Mucosa of gallbladder (tissue), 1 donor: ENCODE measurements around the gene ZNF217. TPM values are rescaled to one million over a fixed set of nuclear protein-coding genes. Genes with fewer than 3 reads are reported as not detected.
A peak's percentile ranks its signal among the peaks of the same experiment; 100 is the strongest.
"Not testable (repeated sequence)": the region's sequence is repeated elsewhere in the genome, so short reads cannot be mapped to it uniquely, and the experiment has no call there.

Source experiments
- DNase-seq: peaks from one replicate; pipeline ENCODE4 v3.0.0-alpha.2; 2020; ENCODE audit warnings: low spot score
- total RNA-seq: library from RNA; stranded (reverse); gene quantifications from one replicate; pipeline ENCODE4 v1.2.1, GENCODE V29; 2021
- donor health status: DM: no; HTN: no; CAD: no.

Gene ZNF217
- total RNA-seq, 1 donor from 2014 or later = 45.4 TPM

GRCh38 chr20:53598140-53599043, 4.8 kb upstream of the ZNF217 start:
- no peak for DNase-seq

DNA sequence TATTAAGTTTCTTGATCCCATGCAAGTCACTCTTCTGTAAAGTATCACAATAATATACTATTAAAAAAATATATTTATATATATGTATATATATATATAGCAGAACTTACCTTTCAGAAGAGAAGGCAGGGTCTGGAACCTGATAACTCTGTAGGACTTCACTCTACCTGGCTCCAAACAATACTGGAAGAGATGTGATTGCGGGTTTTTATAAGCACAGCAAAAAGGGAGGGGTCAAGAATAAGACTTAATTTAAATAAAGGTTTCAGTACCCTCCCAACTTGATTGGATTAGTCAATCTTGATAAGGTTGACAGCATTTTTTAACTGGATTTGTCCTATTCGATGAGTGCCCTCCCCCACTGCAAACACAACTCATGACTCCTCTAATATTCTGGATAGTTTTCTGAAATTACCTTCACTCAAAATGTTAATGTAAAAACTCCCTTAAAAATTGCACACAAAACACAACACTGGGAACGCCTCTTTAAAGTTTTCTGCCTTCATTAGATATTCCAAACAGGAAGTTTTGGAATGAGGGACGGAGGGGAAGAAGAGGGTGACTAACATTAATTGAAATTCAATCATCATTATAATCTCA, 4.0 kb upstream of the ZNF217 start:
- no peak for DNase-seq

GRCh38 chr20:53597030-53597482, 3.4 kb upstream of the ZNF217 start:
- DNase-seq = no peak

DNA sequence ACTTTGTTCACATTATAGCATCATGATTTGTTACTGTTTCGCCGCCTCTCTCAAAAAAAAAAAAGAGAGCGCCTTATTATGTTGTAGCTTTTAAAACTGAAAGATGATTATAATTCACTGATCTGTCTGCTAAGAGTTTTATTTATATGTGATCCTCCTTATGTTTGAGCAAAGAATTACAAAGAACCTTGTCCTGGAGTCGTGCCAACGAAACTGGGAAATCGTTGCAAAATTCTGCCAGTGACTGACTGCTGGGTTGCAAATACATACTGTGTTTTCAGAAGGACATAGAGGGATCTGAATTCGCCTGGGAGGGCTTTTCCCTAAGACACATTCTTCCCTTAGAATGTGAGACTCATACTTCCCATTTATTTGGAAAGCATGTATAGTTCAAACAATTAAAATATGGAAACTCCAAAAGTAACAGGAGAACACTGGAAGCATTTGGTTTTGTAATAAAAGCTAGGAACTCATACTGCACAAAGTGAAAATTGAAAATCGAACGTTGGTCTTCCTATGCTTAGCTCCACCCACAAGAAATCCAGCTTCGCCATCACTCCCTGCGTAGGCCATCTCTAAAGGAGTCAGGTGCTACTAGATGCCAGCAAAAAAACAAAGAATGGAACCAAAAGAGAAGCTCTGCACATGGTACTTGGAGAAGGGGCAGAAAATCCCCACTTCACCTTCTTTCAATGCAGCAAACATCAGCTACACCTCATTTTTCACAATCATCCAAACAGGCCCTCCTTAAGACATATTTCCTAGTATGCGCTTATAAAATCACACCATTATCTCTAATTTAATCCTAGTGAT, 2.8 kb upstream of the ZNF217 start:
- DNase-seq = peak; percentile 44

DNA sequence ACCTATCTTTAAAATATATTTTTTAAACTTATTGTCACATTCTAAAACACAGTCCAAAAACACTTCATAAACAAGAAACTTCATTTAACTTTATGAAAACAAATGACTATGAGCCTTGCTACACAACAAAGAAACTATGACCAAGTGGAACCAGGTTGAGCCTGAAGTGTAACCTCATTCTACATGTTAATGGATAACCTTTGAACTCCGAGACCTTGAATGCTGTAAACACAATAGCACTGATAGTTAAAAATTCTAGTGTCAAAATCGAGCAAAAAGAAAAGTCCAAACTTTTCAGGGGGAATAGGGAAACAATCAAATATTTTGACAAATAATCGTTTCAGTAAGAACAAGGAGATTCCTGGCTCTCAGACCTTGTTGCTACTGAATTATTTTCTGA, 2.1 kb upstream of the ZNF217 start:
- DNase-seq = not testable (repeated sequence)

DNA sequence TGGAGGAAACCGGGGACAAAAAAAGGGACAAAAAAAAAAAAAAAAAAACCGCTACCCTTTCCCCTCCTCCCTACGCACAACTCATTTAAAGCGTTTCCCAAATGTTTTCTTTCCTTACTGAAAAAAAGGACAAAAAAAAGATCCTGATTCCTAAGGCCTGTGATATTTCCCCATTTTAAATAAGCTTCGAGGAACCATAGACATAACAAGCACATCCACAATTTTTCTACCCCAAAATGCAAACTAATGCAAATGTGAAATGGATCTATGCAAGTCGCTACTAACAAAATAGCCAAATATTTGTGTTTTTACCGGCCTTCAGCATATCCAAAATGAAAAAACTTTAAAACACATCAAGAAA, 1.4 kb upstream of the ZNF217 start:
- DNase-seq = no peak

DNA sequence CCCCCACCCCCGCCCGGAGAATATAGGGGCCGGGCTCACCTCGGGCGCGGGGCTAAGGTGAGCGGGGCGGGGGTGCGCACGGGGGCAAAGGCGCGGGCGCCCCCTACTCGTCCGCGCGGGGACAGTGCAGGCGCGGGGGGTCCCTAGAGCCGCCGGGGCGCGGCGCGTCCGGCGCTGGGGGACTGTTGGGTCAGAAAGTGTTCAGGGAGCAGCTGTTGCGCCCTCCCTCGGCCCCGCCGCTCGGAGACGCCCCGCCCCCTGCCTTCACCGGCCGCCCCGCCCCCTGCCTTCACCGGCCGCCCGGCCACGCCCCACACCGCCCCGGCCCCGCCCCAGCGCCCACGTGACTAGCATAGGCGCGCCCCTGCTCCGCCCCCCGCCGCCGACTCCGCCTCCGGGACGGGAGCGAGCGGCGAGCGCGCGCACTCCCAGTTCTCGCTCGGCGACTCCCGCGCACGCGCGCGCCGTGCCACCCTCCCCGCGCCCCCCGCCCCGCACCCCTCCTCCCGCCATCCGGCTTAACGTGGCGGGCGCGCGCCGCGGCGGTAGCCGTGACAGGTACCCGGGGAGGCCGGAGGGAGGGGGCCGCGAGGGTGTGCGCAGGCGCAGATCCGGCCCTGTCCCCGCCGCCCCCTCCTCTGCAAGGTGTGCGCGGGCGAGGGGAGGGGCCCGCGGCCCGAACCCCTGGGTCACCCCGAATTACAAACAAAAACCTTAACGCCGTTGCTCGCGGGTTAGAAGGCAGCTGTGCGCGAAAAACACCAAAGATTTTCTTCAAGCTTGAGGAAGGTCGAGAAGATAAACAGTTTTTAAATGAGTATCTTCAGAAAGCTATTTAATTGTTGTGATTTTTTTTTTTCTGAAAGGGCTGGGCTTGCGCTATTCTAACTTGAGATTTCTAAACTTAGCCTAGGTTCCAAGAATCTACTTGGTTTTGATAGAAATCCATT, 704 bp upstream of the ZNF217 start:
- DNase-seq = peak; percentile 97

- no peak for DNase-seq
Observed at GRCh38 chr20:53592992-53593465, 610 bp downstream of the ZNF217 start.

- peak; percentile 51 for DNase-seq
Observed at GRCh38 chr20:53592454-53592991, 1.1 kb downstream of the ZNF217 start.

- not testable (repeated sequence) for DNase-seq
Observed at GRCh38 chr20:53591941-53592441, 1.6 kb downstream of the ZNF217 start.

GRCh38 chr20:53591206-53591741, 2.4 kb downstream of the ZNF217 start:
- DNase-seq = not testable (repeated sequence)

- not testable (repeated sequence) for DNase-seq
Observed at GRCh38 chr20:53590608-53591007, 3.0 kb downstream of the ZNF217 start.

DNA sequence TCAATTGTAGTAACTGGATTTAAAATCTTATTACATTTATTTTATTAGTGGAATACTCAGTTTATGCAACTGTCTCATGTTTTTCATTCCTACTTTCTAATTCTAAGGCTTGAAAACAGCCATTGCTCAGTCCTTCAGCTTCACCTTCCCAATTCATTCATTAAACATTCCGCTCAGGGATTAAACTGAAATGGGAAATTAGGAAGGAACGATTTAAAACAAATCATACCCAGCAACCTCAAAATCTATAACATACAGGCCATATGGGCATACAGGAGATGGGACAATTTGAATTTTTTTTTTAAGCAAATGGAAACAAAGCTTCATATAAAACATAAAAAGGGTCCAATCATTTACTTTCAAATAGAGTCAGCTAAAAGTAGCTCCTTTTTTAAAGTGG, 3.5 kb downstream of the ZNF217 start:
- DNase-seq = not testable (repeated sequence)

DNA sequence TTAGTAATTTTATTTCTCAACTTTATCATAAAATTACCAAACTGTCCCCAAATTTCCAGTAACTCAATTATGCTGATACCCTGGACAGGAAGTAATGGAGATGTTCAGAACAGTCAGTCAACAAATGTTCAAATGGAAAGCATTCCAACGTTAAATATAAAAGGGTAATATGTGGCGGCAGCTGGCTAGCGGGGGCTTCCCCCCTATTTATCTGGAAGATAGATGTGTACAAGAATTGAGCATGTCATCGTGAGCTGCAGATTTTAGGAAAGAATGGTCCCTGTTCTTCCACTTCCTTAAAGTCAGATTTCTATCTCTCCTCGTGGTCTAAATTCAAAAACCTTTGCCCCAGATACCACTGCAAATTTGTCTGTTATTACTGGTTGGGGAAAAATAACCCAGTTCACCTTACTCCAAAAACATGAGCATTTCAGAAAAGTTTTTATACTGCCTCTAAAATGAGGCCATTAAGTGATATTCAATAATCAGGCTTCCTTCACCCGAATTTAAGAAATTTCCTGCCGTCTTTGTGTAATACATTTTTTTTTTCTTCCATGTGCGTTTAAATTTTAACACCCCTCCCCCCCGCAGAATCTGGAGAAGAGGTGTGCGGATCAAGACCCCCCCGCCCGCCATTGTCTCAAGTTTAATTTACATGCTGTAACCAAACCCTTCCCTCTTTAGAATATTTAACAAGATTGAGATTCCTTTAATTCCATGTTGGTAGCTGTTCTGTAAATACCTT, 4.1 kb downstream of the ZNF217 start:
- not testable (repeated sequence) for DNase-seq

DNA sequence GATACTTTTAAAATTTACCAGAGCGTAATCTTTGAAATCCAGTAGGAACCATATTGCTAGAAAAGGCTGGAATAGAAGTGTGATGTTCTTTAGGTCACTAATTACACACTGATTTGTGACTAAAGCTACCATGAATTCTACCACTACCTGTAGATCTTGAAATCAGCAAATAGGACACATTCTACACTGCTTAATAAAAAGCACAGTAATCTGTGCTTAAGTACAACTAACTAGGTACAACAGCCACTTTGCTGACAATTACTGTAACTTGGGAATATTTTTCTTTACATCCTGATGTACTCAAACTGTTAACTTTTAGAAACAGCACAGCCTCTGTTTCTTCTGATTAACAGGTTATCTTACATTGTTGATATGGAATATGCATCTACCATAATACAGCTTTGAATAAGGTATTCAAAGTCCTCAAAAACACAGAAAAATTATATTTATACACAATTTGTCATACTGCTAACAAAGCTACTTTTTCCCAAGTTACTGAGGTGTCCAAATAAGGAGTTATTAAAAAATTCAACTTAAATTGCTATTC, 6.4 kb downstream of the ZNF217 start:
- DNase-seq = not testable (repeated sequence)

- no peak for DNase-seq
Observed at GRCh38 chr20:53586640-53587039, 7.0 kb downstream of the ZNF217 start.

DNA sequence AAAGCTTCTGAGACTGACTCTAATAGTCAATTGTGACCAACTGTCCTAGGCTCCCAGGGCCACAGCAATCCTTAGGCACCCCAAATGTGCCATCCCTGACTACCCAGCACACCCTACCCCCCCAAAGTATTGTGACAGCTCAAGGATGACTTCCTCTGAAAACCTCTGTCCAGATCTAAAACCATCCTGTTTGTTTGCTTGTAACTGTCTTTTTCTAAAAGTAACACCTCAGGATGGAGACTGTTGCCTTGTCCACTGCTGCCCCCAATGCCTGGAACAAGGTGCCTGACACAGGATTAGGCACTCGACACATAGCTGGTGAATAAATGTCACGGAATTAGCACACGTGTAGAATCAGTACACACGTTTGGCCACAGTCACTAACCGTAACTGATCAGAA, 7.7 kb downstream of the ZNF217 start:
- DNase-seq = not testable (repeated sequence)

GRCh38 chr20:53585004-53585569, 8.6 kb downstream of the ZNF217 start:
- not testable (repeated sequence) for DNase-seq

- not testable (repeated sequence) for DNase-seq
Observed at GRCh38 chr20:53584550-53584913, 9.1 kb downstream of the ZNF217 start.
